ENCODE data around the gene RPL38.

The RPL38 gene

DNA sequence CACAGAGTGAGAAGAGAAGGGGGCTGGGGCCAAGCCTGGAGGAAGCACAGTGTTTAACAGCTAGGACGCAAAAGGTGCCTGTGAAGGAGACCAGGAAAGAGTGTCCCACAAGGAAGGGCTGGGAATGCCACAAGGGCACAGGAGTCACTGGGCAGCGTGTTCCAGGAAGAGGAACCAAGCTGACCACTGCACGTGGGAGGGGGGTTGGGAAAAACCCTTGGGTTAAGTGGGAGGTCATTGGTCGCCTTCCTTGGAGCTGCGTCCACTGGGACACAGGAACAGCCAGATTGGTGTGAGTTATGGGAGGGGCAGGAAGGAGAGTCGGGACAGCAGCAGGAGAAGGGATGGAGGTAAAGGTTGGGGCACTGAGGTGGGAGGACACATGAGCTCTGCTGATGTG lies 22.8 kb downstream of the RPL38 start:
- H3K27ac ChIP-seq: no peak overlapping the region
- TF ChIP-seq, protein P1, sequence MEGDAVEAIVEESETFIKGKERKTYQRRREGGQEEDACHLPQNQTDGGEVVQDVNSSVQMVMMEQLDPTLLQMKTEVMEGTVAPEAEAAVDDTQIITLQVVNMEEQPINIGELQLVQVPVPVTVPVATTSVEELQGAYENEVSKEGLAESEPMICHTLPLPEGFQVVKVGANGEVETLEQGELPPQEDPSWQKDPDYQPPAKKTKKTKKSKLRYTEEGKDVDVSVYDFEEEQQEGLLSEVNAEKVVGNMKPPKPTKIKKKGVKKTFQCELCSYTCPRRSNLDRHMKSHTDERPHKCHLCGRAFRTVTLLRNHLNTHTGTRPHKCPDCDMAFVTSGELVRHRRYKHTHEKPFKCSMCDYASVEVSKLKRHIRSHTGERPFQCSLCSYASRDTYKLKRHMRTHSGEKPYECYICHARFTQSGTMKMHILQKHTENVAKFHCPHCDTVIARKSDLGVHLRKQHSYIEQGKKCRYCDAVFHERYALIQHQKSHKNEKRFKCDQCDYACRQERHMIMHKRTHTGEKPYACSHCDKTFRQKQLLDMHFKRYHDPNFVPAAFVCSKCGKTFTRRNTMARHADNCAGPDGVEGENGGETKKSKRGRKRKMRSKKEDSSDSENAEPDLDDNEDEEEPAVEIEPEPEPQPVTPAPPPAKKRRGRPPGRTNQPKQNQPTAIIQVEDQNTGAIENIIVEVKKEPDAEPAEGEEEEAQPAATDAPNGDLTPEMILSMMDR (IDR thresholded peaks at IDR 0.05): no peak
- no peak for TF ChIP-seq ZFX (IDR thresholded peaks at IDR 0.05; ENCODE audit: borderline replicate concordance)

GRCh38 chr17:74227271-74228080 lies 24.0 kb downstream of the RPL38 start:
- H3K27ac ChIP-seq: no peak overlapping the region
- no peak for TF ChIP-seq ZFX (IDR thresholded peaks at IDR 0.05; ENCODE audit: borderline replicate concordance)
- TF ChIP-seq, protein P1 (IDR thresholded peaks at IDR 0.05): no peak

- no peak overlapping the region for H3K27ac ChIP-seq
- no peak for TF ChIP-seq ZFX (IDR thresholded peaks at IDR 0.05; ENCODE audit: borderline replicate concordance)
- TF ChIP-seq, protein P1 (IDR thresholded peaks at IDR 0.05): no peak
Measured at GRCh38 chr17:74228306-74228978, 25.0 kb downstream of the RPL38 start.

- TF ChIP-seq, protein P1 (IDR thresholded peaks at IDR 0.05): no peak
- TF ChIP-seq ZFX (IDR thresholded peaks at IDR 0.05; ENCODE audit: borderline replicate concordance): no peak
Measured at GRCh38 chr17:74230896-74231295, 27.4 kb downstream of the RPL38 start.

GRCh38 chr17:74231928-74232907 lies 28.7 kb downstream of the RPL38 start:
- no peak overlapping the region for H3K27ac ChIP-seq
- no peak for TF ChIP-seq ZFX (IDR thresholded peaks at IDR 0.05; ENCODE audit: borderline replicate concordance)
- TF ChIP-seq, protein P1 (IDR thresholded peaks at IDR 0.05): no peak

More at GRCh38 chr17:74230896-74231295, 27.4 kb downstream of the RPL38 start:
- no peak overlapping the region for H3K27ac ChIP-seq

GRCh38 chr17:74233937-74234336 lies 30.5 kb downstream of the RPL38 start:
- TF ChIP-seq ZFX (IDR thresholded peaks at IDR 0.05; ENCODE audit: borderline replicate concordance): no peak
- TF ChIP-seq, protein P1 (IDR thresholded peaks at IDR 0.05): no peak
- H3K27ac ChIP-seq: no peak overlapping the region

All from 22Rv1 (cell line).